Immature natural killer cell (primary cell): Measurements from ENCODE around the gene P2RX3. TPM values are rescaled to one million over a fixed set of nuclear protein-coding genes. Genes with fewer than 3 reads are reported as not detected.
A peak's percentile ranks its signal among the peaks of the same experiment; 100 is the strongest.
"Not testable (repeated sequence)": the region's sequence is repeated elsewhere in the genome, so short reads cannot be mapped to it uniquely, and the experiment has no call there.

ENCODE experiments used
- DNase-seq, 3 donors: peaks; one replicate each; pipeline ENCODE4 v3.0.0; 2022; ENCODE audit warnings: mixed read lengths in 1 of 3
- H3K27ac Mint-ChIP-seq, 6 donors: one replicate each; pipeline ENCODE4 v1.8.0; 2020; ENCODE audit warnings: mixed read lengths in 6 of 6, mild to moderate bottlenecking in 5 of 6, inconsistent platforms in 4 of 6, moderate library complexity in 3 of 6
- H3K27me3 Mint-ChIP-seq, 3 donors: one replicate each; pipeline ENCODE4 v1.8.0; 2020 to 2021; ENCODE audit warnings: low read depth in 3 of 3, mild to moderate bottlenecking in 3 of 3, mixed read lengths in 3 of 3, moderate library complexity in 3 of 3, inconsistent platforms in 1 of 3
- H3K36me3 Mint-ChIP-seq, 3 donors: one replicate each; pipeline ENCODE4 v1.8.0; 2020; ENCODE audit warnings: mixed read lengths in 3 of 3, inconsistent platforms in 2 of 3, mild to moderate bottlenecking in 2 of 3
- H3K4me1 Mint-ChIP-seq, 2 donors: one replicate each; pipeline ENCODE4 v1.8.0; 2020; ENCODE audit warnings: inconsistent platforms in 2 of 2, mild to moderate bottlenecking in 2 of 2, mixed read lengths in 2 of 2, moderate library complexity in 1 of 2
- H3K4me3 Mint-ChIP-seq, 5 donors: one replicate each; pipeline ENCODE4 v1.8.0; 2020; ENCODE audit warnings: mild to moderate bottlenecking in 5 of 5, mixed read lengths in 5 of 5, inconsistent platforms in 3 of 5, moderate library complexity in 3 of 5
- H3K9me3 Mint-ChIP-seq, 6 donors: one replicate each; pipeline ENCODE4 v1.8.0; 2020; ENCODE audit warnings: mild to moderate bottlenecking in 6 of 6, mixed read lengths in 6 of 6, inconsistent platforms in 4 of 6, moderate library complexity in 3 of 6
- polyA plus RNA-seq, 3 donors: library from polyadenylated mRNA; unstranded; fragments of 300-500 nt; fragmentation: Illumina TruSeq; gene quantifications; one replicate each; pipeline ENCODE4 v1.2.3, GENCODE V29; 2021

Gene P2RX3
- polyA plus RNA-seq, 3 donors from 2014 or later, result not detected

- Mint-ChIP-seq H3K4me3 (peak overlapping the region; percentile 82 to 89 (median 87)), H3K27ac (peak overlapping the region in 5 of 6 donors; percentile 53 to 95 (median 90)), H3K9me3 (peaks cover 0 to 2% (median 0%) of the 10 kb centered on the region in 6 donors), H3K27me3 (peaks cover 2 to 20% (median 5%) of the 10 kb centered on the region in 3 donors), H3K4me1 (peaks cover 29 to 32% of the 10 kb centered on the region in 2 donors), H3K36me3 (peaks cover 18 to 32% (median 32%) of the 10 kb centered on the region in 3 donors)
- DNase-seq, result no peak
These were observed 13.8 kb upstream of the P2RX3 start for GRCh38 chr11:57324154-57324885.

GRCh38 chr11:57324886-57325734, 13.0 kb upstream of the P2RX3 start, which contains the start of gene TNKS1BP1:
TNKS1BP1 (minus strand) TSS chr11:57324952; CDS start chr11:57321885, 3,067 bp downstream.
- H3K36me3 Mint-ChIP-seq, result peaks cover 25 to 40% (median 32%) of the 10 kb centered on the region in 3 donors
- peaks cover 2 to 20% (median 5%) of the 10 kb centered on the region in 3 donors for H3K27me3 Mint-ChIP-seq
- peak within 1 kb of the TSS; percentile 88 to 95 (median 91) for H3K4me3 Mint-ChIP-seq
- peaks cover 29 to 32% of the 10 kb centered on the region in 2 donors for H3K4me1 Mint-ChIP-seq
- peak within 1 kb of the TSS; percentile 91 to 98 (median 94) for H3K27ac Mint-ChIP-seq
- peak; percentile 83 to 88 (median 85) for DNase-seq
- peaks cover 0 to 2% (median 0%) of the 10 kb centered on the region in 6 donors for H3K9me3 Mint-ChIP-seq

DNA sequence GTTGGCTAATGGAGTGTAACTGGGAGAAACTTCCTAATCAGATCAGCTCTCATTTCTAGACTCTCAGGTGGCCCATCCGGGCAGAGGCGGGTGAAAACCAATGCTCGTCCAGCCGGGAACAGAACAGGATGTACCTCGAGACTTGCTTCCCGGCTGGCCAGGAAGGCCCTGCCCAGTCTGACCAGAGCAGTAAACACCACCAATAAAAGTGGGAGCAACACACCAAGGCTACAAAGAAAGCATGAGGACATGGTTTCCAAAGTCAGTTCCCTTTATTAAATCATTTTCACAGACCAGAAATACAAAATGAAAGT, 12.5 kb upstream of the P2RX3 start:
- peaks cover 29 to 32% of the 10 kb centered on the region in 2 donors for H3K4me1 Mint-ChIP-seq
- DNase-seq, result no peak
- H3K9me3 Mint-ChIP-seq, result peaks cover 0 to 2% (median 0%) of the 10 kb centered on the region in 6 donors
- H3K27me3 Mint-ChIP-seq, result peaks cover 2 to 20% (median 5%) of the 10 kb centered on the region in 3 donors
- H3K27ac Mint-ChIP-seq, result peak overlapping the region; percentile 91 to 98 (median 94)
- H3K36me3 Mint-ChIP-seq, result peaks cover 28 to 45% (median 37%) of the 10 kb centered on the region in 3 donors
- H3K4me3 Mint-ChIP-seq, result peak overlapping the region; percentile 88 to 95 (median 91)

- Mint-ChIP-seq H3K27me3 (peaks cover 2 to 20% (median 5%) of the 10 kb centered on the region in 3 donors), H3K4me3 (peak overlapping the region in 2 of 5 donors; percentile 15 to 43), H3K27ac (peak overlapping the region in 2 of 6 donors; percentile 83 to 95), H3K4me1 (peaks cover 29 to 32% of the 10 kb centered on the region in 2 donors), H3K36me3 (peaks cover 41 to 65% (median 46%) of the 10 kb centered on the region in 3 donors), H3K9me3 (peaks cover 0 to 2% (median 0%) of the 10 kb centered on the region in 6 donors)
- no peak for DNase-seq
These were observed 10.4 kb upstream of the P2RX3 start for GRCh38 chr11:57327721-57328120.

- Mint-ChIP-seq H3K9me3 (peaks cover 0 to 2% (median 0%) of the 10 kb centered on the region in 6 donors), H3K4me1 (peaks cover 35 to 40% of the 10 kb centered on the region in 2 donors), H3K36me3 (peaks cover 41 to 70% (median 50%) of the 10 kb centered on the region in 3 donors), H3K27ac (peak overlapping the region in 1 of 6 donors; percentile 28), H3K27me3 (peaks cover 2 to 8% (median 3%) of the 10 kb centered on the region in 3 donors), H3K4me3 (no peak overlapping the region)
- no peak for DNase-seq
These were observed 8.1 kb upstream of the P2RX3 start for GRCh38 chr11:57330029-57330428.

DNA sequence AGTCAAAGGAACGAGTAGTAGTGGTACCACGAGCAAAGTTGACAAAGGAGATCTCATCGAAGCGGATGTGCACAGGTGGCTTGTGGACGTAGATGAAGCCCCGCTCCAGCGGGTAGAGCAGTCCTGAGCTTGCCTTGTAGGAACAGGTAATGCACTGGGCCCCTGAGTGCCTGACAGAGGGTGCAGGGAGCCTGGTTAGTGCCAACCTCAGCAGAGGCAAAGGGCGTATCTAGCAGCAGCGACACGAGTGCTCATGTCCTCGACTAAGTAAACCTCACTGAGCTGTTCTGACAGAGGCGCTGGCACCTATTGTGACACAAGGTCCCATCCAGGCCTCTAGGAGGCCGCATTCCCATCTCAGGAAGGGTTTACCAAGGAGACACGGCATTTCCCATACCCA, 6.4 kb upstream of the P2RX3 start:
- Mint-ChIP-seq H3K9me3 (no peaks in the 10 kb centered on the region), H3K36me3 (peaks cover 41 to 63% (median 44%) of the 10 kb centered on the region in 3 donors), H3K27ac (no peak overlapping the region), H3K27me3 (peaks cover 2 to 7% (median 5%) of the 10 kb centered on the region in 3 donors), H3K4me3 (no peak overlapping the region), H3K4me1 (peaks cover 31 to 37% of the 10 kb centered on the region in 2 donors)
- DNase-seq, result no peak

DNA sequence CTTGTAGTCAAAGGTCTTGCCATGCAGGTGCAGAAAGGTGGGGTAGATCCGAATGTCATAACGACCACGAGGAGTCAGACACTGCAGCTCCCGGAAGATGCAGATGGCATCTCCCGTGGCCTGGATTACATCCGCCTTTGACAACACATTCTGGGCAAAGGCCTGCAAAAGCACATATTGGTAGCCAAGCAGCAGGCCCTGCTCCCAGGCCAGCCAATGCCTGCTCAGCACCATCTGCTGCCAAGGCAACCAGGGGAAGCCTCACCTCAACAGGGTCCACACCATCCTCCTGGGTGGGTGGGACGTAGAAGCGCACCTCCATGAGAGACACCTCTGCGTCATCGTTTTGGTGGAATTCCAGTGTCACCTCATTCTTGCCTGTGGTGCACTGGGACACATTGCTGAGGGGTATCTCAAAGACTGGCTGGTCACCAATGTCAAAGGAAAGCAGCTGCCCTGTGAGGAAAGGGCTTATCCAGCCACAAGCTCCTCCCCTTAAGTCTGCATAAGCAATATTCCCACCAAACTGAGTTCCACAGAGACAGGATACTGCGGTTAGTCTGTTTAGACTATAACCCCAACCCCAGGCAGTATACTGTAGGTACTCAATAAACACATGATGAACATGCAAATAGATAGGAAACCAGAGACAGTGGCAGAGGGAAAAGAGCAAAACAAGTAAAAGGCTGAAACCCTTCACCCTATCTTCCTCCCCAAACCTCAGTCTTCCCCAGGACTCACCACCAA, 5.3 kb upstream of the P2RX3 start:
- DNase-seq, result no peak
- Mint-ChIP-seq H3K4me3 (peak overlapping the region in 1 of 5 donors; percentile 14), H3K27me3 (peaks cover 0 to 5% (median 5%) of the 10 kb centered on the region in 3 donors), H3K4me1 (peaks cover 27 to 33% of the 10 kb centered on the region in 2 donors), H3K9me3 (no peaks in the 10 kb centered on the region), H3K27ac (peak overlapping the region in 1 of 6 donors; percentile 61), H3K36me3 (peaks cover 32 to 53% (median 34%) of the 10 kb centered on the region in 3 donors)

DNA sequence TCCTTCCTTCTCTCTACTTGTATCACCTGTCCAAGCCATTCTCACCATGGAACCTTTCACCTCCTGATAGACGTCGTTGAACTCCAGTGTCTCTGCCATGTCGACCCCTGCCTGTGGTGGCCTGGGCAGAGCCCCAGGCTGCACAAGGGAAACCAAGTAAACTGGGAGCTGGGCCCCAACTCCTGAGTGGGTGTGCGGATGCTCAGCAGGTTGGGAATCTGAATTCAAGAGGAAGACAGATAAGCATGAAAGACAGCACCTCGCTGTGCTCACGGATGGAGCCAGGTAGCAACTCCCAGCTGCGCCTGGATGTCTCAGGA, 3.2 kb upstream of the P2RX3 start:
- Mint-ChIP-seq H3K27me3 (peaks cover 0 to 10% (median 5%) of the 10 kb centered on the region in 3 donors), H3K27ac (peak overlapping the region; percentile 87 to 99 (median 97)), H3K9me3 (no peaks in the 10 kb centered on the region), H3K4me1 (peaks cover 27 to 37% of the 10 kb centered on the region in 2 donors), H3K4me3 (peak overlapping the region; percentile 79 to 97 (median 92)), H3K36me3 (peaks cover 17 to 32% (median 22%) of the 10 kb centered on the region in 3 donors)
- no peak for DNase-seq

DNA sequence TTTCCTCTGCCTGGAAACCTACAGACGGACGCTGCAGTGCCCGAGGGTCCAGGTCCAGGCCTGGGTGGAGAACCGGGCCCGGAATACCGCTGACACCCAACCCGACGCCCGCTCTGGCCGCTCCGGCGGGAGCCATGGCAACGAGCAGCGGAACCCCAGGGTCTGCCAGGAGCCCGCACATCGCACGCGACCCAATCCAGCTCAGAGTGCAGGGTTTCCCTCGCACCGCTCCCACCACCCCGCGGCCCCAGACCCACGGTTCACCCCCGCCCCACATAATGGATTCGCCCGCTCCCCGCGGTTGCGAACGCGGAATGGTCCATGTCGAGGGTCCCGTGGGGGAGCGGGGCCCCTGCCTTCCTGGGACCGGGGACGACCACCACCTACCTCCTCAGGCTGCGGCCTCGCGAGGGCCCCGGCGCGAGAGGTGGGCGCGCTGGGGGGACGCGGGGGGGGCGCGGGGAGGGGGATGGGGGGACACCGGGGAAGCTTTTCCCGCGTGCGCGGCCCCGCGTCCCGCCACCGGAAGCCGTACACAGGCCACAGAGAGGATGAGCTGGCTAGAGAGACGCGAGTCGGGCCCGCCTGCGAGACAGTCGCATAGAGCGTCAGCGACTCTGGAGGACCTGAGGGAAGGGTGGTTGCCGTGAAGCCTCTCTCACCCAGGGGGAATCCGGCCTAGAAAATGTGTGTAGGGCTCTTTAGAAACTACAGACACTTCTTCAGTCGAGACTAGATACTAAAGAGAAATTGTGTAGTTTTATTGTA, 2.6 kb upstream of the P2RX3 start, which contains the start of gene SSRP1:
Gene SSRP1 (minus strand): TSS at position 550 of the 768 bp plus-strand sequence. CDS start 771 bp downstream, outside the sequence.
- peak within 1 kb of the TSS; percentile 97 to 99 (median 98) for H3K27ac Mint-ChIP-seq
- H3K4me1 Mint-ChIP-seq, result peaks cover 29 to 42% of the 10 kb centered on the region in 2 donors
- H3K36me3 Mint-ChIP-seq, result peaks cover 13 to 26% (median 18%) of the 10 kb centered on the region in 3 donors
- H3K4me3 Mint-ChIP-seq, result peak within 1 kb of the TSS; percentile 86 to 97 (median 94)
- H3K27me3 Mint-ChIP-seq, result peaks cover 0 to 13% (median 5%) of the 10 kb centered on the region in 3 donors
- H3K9me3 Mint-ChIP-seq, result no peaks in the 10 kb centered on the region
- peak; percentile 85 to 88 (median 87) for DNase-seq

DNA sequence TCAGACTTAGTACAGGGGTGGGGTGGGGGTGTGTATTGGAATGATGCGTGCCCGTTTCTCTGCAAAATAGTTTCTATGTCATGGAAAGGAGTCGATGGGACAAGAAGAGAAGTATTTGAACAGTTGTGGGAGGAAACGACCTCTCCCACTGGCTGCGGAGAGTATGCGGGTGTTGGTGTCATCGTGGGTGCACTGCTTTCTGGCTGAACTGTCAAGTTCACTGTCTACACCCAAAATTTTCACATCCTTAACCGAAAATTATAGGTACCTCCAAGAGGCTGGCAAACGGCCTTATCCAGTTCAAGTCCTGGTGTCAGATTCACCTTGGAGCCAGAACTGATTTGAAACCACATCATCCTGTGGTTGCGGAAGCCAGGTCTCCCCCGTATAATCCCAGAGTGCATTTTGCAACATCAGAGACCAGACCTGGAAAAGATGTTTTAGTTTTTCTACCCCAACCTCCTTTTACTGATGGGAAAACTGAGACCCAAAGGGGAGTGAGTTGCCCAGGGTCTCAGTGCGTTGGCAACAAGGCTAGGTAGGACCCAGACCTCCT, 2.0 kb upstream of the P2RX3 start:
- Mint-ChIP-seq H3K27me3 (peaks cover 0 to 13% (median 5%) of the 10 kb centered on the region in 3 donors), H3K9me3 (no peaks in the 10 kb centered on the region), H3K4me3 (peak overlapping the region; percentile 86 to 97 (median 94)), H3K36me3 (peaks cover 8 to 20% (median 12%) of the 10 kb centered on the region in 3 donors), H3K27ac (peak overlapping the region; percentile 97 to 99 (median 98)), H3K4me1 (peaks cover 35 to 49% of the 10 kb centered on the region in 2 donors)
- DNase-seq, result no peak

DNA sequence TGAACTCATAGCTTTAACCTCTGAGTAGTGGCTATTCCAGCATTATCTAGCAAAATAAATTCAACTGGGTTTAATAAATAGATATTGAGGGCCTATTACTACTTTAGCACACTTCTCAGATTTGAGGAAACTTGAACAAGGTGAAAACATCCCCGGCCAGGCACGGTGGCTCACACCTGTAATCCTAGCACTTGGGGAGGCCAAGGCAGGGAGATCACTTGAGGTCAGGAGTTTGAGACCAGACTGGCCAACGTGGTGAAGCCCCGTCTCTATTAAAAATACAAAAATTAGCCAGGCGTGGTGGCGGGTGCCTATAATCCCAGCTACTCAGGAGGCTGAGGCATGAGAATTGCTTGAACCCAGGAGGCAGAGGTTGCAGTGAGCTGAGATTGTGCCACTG, 1.3 kb upstream of the P2RX3 start:
- DNase-seq, H3K9me3 Mint-ChIP-seq: not testable (repeated sequence)
- Mint-ChIP-seq H3K27ac (peak overlapping the region; percentile 97 to 99 (median 98)), H3K4me1 (peaks cover 39 to 55% of the 10 kb centered on the region in 2 donors), H3K36me3 (peaks cover 4 to 13% (median 11%) of the 10 kb centered on the region in 3 donors), H3K27me3 (peaks cover 0 to 16% (median 5%) of the 10 kb centered on the region in 3 donors), H3K4me3 (peak overlapping the region; percentile 86 to 97 (median 94))

GRCh38 chr11:57339328-57339727, 1.2 kb downstream of the P2RX3 start:
- H3K9me3 Mint-ChIP-seq, result no peaks in the 10 kb centered on the region
- peaks cover 33 to 46% of the 10 kb centered on the region in 2 donors for H3K4me1 Mint-ChIP-seq
- H3K27ac Mint-ChIP-seq, result peak overlapping the region in 1 of 6 donors; percentile 41
- H3K27me3 Mint-ChIP-seq, result peaks cover 0 to 16% (median 5%) of the 10 kb centered on the region in 3 donors
- no peak overlapping the region for H3K4me3 Mint-ChIP-seq
- peaks cover 0 to 3% (median 0%) of the 10 kb centered on the region in 3 donors for H3K36me3 Mint-ChIP-seq
- no peak for DNase-seq
